Muscle of back (tissue), 11 donors: ENCODE data around the gene C5orf22. TPM values are rescaled to one million over a fixed set of nuclear protein-coding genes. Genes with fewer than 3 reads are reported as not detected.
"Not testable (repeated sequence)": the region's sequence is repeated elsewhere in the genome, so short reads cannot be mapped to it uniquely, and the experiment has no call there.

ENCODE experiments used
- DNase-seq, 3 donors: peaks; one replicate each; pipeline versions ENCODE4 v3.0.0 to v3.0.0-alpha.2; 2013
- polyA plus RNA-seq, 10 donors: library from polyadenylated mRNA; unstranded; fragments of 120-200 nt; gene quantifications; one replicate each; pipeline ENCODE4 v1.2.1, GENCODE V29; 2013; ENCODE audit not compliant: insufficient read length in 10 of 10

The C5orf22 gene
- polyA plus RNA-seq, 10 donors: 14.2 to 27.4 (median 19.7) TPM

DNA sequence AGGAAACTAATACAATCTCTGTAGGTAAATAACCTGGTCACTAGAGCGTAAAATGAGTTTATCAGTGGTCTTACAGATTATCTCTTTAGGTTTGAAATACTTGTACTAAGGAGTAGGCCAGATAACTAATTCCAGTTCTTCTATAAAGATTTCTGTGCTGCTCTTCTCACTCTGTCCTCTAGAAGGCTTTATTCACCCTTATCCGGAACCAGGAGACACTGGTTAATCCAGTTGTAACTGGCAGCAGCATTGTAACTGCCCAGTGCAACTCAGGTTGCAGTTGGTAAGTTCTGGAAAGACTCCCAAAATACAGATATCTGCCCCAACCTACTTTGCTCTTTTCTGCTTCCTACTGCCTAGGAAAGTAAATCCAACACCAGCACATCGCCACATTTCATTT is 19.8 kb downstream of the C5orf22 start:
- no peak for DNase-seq

DNA sequence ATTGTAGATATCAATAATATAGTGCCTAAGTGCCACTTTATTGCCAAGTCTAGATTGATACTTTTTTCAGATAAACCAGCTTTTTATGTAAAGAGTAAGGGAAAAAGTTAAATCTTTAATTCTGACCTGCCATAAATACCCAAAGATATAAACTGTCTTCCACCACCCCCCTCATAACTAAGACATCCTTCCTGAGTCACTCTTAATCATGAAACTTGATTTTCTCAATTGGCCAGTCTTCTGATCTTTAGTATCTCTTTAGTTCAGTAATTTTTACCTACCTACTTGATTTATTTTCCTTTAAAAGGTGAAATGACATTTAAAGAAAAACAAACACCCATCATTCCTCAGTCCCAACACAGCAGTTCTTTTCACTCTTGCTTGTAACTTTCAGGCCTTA is 21.8 kb downstream of the C5orf22 start:
- no peak for DNase-seq

DNA sequence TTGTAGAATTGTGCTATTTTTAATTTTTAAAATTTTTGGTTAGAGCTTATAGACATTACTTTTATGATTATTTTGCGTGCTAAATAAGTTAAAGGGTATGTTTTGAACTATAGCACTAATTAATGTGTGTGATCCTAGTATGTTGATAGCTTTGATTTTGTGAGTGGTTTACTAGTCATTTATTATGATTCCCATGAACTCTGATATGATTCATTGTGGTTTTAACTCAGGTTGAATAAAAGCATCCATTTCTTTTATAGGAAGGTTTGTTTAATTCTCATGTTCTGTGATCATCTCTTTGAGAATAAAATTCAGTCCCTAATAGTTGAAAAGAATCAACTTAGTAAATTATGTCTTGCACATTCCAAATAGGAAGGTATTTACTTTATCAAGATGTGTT is 22.5 kb downstream of the C5orf22 start:
- no peak for DNase-seq

DNA sequence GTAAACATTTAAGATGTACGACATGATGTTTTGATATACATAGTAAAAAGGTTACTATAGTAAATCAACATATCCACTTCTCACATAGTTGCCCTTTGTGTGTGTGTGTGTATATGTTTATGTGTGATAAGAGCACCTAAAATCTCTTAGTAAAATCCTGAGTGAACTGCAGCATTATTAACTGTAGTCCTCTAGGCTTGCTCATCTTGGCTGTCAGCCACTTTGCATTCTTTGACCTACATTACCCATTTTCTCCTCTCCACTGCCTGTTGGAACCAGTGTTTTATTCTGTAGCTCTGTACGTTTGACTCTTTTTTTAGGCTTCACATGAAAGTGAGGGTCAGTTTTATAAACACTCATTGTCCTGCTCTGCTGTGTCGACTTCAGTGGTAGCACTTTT is 24.4 kb downstream of the C5orf22 start:
- DNase-seq: no peak

DNA sequence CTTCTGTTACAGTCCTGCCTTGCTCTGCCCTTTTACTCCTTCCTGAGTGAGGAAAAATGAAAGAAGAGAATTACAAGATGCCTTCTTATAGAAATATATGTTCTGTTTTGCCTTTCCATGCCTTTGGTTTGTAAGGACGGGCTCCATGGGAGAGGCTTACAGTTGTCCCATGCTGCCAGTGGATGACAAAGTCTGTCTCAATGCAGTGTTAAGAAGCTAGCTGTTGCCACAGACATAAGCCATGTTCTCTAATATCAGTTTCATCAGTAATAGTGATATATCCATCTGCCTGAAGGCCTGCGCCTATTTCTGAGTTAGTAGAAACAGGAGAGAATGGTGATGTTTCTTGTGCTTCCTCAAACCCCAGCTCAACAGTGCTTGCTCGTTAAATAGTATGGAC is 27.8 kb downstream of the C5orf22 start:
- DNase-seq: no peak

DNA sequence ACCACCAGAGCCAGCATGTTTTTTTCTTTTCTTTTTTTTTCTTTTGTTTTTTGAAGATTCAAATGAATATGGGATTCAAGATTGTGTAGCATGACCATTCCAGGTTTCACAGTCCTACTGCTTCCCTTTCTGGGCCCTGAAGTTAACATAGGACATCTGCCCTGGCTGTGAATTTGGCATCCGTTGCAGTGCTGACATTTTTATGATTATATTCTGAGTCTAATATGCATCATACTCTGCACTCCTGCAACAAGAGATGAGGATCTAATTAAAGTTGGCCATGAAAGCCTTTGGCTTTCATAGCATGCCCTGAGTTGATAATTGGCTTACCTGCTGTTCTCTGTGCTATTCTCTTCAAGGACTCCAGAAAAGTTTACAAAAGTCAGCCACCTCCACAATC is 29.8 kb downstream of the C5orf22 start:
- peak in 1 of 3 donors; percentile 61 for DNase-seq

DNA sequence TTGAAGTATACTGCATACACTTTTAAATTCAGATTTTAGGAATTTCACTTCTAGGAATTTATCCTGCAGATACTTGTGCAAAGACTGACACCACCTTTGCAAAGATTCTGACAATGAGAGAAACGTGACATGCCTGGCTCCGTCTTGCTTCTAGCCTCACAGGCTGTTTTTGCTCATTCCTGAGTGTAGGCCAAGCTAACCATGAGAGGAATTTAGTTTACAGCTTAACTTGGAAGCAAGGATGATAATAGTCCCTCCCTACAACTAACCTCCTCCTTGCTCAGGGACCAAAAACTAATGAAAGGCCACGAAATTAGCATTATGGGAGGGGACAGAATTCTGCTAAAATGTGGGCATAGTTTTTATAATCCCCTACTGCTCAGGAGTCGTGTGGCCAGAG is 31.1 kb downstream of the C5orf22 start:
- peak in 1 of 3 donors; percentile 10 for DNase-seq

DNA sequence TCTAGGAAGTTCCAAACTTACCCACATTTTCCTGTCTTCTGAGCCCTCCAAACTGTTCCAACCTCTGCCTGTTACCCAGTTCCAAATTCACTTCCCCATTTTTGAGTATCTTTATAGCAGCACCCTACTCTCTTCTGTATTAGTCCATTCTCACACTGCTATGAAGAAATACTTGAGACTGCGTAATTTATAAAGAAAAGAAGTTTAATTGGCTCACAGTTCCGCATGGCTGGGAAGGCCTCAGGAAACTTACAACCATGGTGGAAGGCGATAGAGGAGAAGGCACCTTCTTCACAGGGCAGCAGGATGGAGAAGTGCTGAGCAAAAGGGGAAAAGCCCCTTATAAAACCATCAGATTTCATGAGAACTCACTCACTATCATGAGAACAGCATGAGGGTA is 34.3 kb downstream of the C5orf22 start:
- DNase-seq: not testable (repeated sequence)

DNA sequence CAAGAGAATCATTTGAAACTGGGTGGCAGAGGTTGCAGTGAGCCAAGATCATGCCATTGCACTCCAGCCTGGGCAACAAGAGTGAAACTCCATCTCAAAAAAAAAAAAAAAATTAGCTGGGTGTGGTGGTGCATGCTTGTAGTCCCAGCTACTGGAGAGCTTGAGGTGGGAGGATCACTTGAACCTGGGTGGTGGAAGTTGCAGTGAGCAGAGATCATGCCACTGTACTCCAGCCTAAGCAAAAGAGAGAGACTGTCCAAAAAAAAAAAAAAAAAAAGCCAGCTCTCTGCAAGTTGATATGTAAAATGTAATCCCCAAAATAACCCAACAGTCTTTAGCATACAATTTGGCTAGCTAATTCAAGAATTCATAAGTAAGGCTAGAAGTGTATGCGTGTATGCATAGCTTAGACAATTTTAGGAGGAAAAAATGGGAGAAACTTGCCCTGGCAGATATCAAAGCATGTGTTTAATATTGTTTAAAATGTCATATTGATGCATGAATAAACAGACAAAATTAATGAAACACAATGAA is 36.3 kb downstream of the C5orf22 start:
- no peak for DNase-seq

DNA sequence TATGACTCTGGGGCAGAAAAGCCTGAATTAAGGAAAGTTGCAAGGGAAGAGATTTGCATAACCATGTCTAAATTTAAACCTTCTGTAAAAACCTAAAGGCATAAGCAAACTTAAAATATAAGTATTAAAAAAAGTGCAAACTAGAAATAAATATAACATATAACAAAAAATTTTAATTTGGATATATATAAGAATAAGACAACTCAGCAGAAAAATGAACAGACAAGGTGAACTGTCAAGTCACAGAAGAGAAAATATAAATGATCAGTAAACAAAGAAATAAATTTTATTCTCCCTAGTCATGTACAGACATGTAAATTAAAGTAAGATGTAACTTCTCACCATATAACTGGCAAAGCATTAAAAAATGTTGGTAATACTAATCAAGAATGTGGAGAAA is 37.0 kb downstream of the C5orf22 start:
- DNase-seq: no peak

DNA sequence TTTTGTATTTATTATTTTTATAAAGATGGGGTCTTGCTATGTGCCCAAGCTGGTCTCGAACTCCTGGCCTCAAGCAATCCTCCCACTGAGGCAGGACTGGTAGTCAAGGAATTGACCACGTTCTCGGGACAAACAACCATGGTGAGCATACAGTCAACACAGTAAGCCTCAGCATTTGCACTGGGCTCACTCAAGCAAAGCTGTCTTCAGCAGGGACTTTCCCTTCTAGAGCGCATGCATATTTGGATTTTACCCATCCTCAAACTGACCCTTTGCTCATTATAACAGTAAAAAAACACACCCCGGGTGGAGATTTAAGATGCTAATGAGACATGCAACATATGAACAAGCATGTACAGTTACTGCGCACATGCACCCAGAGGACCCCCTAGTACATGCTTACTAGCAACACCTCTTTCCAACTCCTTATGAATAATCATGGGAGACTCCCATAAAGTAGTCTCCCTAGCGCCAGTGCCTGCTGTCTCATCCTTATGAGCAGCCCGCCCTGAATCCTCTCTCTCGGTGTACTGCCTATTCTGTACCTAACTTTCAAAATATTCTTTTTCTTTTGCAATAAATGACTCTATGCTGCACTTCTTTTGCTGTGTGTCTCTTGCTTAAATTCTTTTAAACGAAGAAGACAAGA is 41.5 kb downstream of the C5orf22 start:
- no peak for DNase-seq

DNA sequence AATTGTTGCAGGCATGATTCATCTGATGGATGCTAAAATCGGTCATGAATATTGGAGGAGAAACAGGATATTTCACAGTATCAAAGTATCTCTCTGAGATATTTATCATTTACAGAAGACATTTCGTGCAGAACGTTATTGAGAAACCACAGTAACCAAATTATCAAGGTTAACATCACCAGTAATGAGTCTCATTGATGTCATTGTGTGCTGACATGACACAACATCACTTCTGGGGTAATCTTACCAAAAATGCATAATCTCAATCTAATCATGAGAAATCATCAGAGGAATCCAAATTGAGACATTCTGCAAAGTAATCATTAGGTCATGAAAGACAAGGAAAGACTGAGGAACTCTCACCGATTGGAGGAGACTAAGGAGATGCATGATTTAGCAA is 42.7 kb downstream of the C5orf22 start:
- DNase-seq: no peak

DNA sequence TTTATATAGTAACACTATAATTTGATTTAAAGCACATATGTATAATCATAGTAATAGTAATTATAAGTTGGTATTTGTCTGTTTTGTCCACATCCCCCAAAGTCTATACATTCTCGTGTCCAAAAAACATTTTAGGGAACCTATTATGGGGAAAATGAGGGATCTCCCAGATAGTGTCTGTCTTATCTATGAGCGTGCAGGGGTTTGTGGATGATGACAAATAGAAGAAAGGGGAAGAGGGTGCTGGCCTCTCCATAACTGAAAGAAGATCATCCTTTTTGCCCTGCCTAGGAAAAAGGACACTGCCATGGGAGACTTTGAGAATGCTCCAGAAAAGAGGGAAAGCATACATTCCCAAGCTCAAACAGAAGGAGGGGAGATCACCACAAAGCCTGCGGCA is 45.3 kb downstream of the C5orf22 start:
- DNase-seq: no peak

DNA sequence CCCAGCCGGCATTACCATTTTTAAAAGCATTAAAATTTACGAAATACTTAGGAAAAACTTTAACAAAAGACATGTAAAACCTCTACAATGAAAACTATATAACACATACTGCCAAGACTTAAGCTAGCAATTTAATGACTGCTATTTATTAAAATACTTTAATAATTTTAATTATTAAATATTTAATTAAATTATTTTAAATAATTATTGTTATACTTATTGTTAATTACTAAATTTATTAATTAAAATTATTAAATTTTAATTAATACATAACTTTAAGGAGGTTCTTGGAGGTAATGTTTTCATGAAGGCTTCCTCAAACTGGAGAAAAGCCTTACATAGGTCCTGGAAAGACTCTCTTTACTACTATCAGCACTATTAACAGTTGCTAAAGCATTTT is 47.5 kb downstream of the C5orf22 start:
- DNase-seq: no peak

DNA sequence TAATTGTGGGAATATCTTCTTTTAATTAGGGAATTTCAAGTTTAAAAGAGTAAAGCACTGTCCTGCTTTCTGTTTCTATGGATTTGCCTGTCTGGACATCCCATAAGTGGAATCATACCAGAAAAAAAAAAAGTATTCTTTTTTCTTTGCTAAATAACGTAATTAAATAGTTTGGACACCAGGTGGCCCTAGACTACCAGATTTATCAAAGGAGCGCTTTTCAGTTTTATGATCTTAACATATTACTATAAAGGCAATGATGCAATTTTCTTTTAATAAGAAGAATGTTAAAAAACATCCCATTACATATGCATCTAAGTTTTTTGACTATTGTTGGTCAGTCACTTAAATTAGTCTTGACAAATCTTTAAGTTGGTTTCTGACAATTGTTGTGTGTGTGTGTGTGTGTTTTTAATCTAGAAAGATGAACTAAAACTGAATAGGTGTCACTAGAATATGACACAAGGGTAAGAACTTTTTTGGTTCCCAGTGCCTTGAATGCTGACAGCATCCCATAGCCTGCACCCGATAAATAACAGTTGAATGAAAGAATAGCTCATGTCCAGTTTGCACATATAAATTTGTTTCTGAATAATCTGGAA is 49.5 kb downstream of the C5orf22 start:
- DNase-seq: peak; percentile 28 to 68 (median 42)

DNA sequence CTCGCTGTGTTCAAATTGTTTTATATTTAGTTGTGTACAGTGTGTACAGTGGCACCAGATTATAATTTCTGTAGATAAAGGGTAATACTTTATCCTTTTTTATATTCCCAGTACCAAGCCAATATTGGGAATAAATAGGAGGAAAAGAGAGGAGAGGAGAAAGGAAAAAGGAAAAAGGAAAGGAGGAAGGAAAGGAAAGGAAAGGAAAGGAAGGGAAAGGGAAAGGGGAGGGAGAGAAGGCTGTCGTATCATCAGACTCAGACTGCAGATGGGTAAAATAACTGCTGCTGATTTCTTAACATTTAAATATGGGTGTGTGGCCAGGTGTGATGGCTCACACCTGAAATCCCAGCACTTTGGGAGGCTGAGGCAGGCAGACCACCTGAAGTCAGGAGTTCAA is 51.0 kb downstream of the C5orf22 start:
- no peak for DNase-seq

DNA sequence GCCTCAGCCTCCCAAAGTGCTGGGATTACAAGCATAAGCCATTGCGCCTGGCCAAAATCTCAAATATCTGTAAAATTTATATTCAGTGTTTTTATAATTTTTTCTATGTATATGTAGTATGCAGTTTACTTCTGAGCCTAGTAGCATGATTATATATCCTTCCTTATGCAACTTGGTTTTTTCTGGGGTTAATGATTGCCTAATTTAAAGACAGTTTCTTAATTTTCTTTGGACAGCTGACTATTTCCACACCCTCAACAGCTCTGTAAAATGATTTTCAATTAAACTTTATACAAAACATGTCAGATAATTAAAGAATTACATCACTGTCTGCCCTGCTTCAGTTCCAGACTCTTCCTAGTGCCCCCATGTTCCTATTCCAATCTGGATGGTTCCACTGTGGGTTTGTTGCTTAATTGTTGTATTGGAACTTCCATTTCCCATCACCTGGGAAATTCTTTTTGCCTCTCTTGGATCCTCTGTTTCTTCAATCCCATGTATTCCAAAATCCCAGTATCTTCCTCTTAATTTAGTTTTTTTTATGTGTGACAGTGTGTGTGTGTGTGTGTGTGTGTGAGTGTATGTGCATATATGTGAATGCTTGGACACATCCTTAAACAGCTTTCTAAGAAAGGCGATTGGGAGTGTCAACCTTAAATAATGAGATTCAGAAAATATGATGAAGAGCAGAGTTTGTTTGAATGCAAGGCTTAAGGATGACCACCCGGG is 53.2 kb downstream of the C5orf22 start:
- no peak for DNase-seq

DNA sequence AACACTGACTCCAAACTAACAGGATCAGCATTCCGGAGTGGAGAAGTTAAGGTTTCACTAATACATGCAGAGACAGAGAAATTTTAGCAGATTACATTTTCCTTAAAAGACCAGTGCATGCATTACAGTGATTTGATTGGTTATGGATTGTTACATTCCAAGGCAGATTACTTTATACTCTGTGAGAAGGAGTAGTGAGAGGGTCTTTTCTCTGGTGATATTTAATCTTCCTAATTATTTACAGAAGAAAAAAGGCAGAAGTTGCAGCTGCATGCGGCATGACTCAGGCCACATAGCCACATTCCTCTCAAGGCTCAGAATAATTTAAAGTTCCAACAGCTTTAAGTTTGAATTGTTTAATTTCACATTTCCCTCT is 53.8 kb downstream of the C5orf22 start:
- peak in 1 of 3 donors; percentile 17 for DNase-seq

DNA sequence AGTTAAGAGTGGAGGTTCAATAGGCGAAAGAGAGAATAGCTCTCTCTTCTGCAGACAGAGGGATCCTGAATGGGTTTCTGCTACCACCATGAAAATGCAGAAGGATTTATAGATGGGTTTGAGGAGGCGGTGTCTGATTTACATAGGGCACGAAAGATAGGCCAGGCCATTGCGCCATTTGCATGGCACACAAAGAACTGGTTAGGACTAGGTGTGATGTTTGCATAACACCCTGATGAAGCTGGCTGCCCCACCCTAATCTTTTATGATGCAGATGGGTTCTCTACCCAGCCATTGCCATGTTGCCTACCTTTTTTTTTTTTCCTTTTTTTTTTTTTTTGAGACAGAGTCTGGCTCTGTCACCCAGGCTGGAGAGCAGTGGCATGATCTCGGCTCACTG is 55.4 kb downstream of the C5orf22 start:
- DNase-seq: no peak

DNA sequence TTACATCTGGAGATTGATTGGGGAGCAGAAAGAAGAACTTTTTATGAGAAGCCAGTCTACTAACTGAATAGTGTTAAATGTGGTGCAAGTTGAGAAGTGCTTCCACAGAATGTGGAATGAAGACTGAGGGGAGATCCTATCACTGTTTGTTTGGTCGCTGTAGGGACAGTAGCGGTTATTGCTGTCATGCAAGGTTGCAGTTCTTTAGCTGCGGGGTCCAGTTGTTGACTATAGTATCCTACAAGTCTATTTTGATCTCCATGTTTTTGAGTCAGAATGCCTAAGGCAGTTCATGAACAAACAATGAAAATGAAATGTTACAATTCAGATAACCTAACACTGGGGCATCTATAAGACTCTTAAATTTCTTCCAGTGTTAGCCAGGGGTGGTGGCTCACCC is 61.6 kb downstream of the C5orf22 start:
- no peak for DNase-seq

DNA sequence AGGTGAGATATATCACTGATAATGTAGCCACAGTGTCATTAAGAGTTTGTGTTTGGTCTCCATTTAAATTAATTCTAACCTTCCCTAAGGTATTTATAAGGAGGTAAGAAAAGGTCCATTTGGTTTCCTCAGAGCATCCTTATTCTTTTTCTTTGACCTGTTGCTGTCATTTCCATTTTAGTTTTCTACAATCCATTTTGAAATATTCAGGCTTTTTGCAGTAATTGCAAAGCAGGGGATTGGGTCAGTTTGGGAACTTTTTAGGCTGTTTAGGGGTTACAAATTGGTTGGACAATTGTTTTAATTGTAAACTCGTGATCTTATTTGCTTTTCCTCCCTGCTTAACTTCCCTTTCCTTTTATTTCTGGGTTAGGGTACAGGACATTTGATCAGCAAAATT is 64.3 kb downstream of the C5orf22 start:
- DNase-seq: no peak

DNA sequence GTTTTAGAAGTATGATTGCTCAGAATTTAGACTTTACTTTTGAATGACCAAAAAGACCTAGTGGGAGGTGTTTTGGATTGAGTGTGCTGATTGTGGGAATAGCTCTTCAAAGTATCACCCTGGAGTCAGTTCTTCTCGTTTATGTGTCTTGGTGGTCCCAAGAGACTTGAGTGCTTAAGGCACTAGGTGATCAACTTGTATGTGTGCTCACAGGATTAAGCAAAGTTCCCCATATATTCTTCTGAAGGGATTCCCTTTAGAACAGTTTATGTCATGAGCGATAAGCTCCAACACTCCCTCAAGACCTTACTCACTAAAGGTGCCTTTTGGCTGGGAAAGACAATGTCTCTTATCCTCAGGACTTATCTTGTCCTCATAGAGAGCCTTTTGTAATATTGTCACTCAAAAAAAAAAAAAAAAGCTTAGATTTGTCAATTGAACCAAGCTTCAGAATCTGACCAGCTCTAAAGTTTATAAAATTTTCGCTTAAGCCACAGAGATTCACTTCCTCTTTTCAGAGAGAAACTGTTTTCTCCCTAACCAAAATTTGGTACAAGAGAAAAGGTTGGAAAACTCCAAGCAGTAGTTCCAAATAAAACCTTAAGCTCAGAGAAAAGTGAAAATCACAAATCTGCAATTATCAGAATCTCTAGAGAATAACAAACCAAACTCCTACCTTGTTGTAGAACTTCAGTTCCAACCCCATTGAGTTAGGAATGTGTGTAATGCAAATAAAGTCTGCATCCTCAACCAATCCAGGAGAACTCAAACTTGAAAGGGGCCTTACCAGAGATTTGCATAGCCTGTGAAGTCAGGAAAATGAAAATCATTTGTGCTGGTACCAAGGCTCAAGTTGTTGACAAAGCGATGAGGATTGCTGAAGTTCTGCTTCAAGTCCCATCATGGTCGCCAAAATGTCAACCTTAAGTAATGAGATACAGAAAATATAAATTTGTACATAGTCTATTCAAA is 66.8 kb downstream of the C5orf22 start:
- no peak for DNase-seq
